Stimulated activated CD8-positive, alpha-beta memory T cell treated with anti-CD3 and anti-CD28 coated beads, Interleukin-4, amount 100 ng/mL, for 4 hours (primary cell): Measurements from ENCODE around the gene EMC8.
"Not testable (repeated sequence)": the region's sequence is repeated elsewhere in the genome, so short reads cannot be mapped to it uniquely, and the experiment has no call there.

Source experiments
- DNase-seq, 2 donors: peaks; one replicate each; pipeline ENCODE4 v3.0.0-alpha.2; 2020; ENCODE audit warnings: low read depth in 2 of 2, low spot score in 1 of 2

EMC8 gene

GRCh38 chr16:85799497-85800320 is at the start of gene EMC8, which contains the start of gene COX4I1:
EMC8 (minus strand) TSS chr16:85799544; CDS start chr16:85799295, 249 bp downstream.
COX4I1 (plus strand) TSS chr16:85799695; CDS start chr16:85801206, 1,511 bp downstream.
- peak; percentile 78 to 87 for DNase-seq

GRCh38 chr16:85848986-85849385 is 49.6 kb upstream of the EMC8 start:
- DNase-seq = no peak

GRCh38 chr16:85847681-85848601 is 48.6 kb upstream of the EMC8 start:
- no peak for DNase-seq

GRCh38 chr16:85847036-85847435 is 47.7 kb upstream of the EMC8 start:
- no peak for DNase-seq

- no peak for DNase-seq
Observed at GRCh38 chr16:85846461-85846860, 47.1 kb upstream of the EMC8 start.

GRCh38 chr16:85845266-85845665 is 45.9 kb upstream of the EMC8 start:
- DNase-seq = no peak

GRCh38 chr16:85844786-85845185 is 45.4 kb upstream of the EMC8 start:
- no peak for DNase-seq

GRCh38 chr16:85844169-85844481 is 44.8 kb upstream of the EMC8 start:
- no peak for DNase-seq

GRCh38 chr16:85843471-85844168 is 44.3 kb upstream of the EMC8 start:
- no peak for DNase-seq

- DNase-seq = no peak
Observed at GRCh38 chr16:85842848-85843247, 43.5 kb upstream of the EMC8 start.

- no peak for DNase-seq
Observed at GRCh38 chr16:85842435-85842834, 43.1 kb upstream of the EMC8 start.

GRCh38 chr16:85840801-85841200 is 41.5 kb upstream of the EMC8 start:
- DNase-seq = no peak

- DNase-seq = no peak
Observed at GRCh38 chr16:85840395-85840794, 41.1 kb upstream of the EMC8 start.

- no peak for DNase-seq
Observed at GRCh38 chr16:85839681-85840240, 40.4 kb upstream of the EMC8 start.

GRCh38 chr16:85838876-85839585 is 39.7 kb upstream of the EMC8 start:
- DNase-seq = no peak

- no peak for DNase-seq
Observed at GRCh38 chr16:85838381-85838780, 39.0 kb upstream of the EMC8 start.

- DNase-seq = not testable (repeated sequence)
Observed at GRCh38 chr16:85837654-85838053, 38.3 kb upstream of the EMC8 start.

- DNase-seq = no peak
Observed at GRCh38 chr16:85836706-85837582, 37.6 kb upstream of the EMC8 start.

GRCh38 chr16:85835956-85836705 is 36.8 kb upstream of the EMC8 start:
- DNase-seq = no peak
